GM18951 (cell line): ENCODE measurements around the gene LRRC8C.

Experiments
- POLR2A ChIP-seq: IDR thresholded peaks from 4 replicates; pipeline ENCODE4 v1.6.1; 2011; ENCODE audit warnings: mild to moderate bottlenecking; ENCODE audit not compliant: insufficient read length, insufficient read depth; ENCODE audit errors: extremely low read depth
- in situ Hi-C: fragments of 300-500 bp; cut with MboI; formaldehyde crosslinking; loops from one replicate; pipeline ENCODE4 v1.12.0; 2022; ENCODE audit warnings: low sequenced_read_pairs, mixed read lengths, inconsistent platforms; ENCODE audit not compliant: unreplicated experiment

Gene LRRC8C

DNA sequence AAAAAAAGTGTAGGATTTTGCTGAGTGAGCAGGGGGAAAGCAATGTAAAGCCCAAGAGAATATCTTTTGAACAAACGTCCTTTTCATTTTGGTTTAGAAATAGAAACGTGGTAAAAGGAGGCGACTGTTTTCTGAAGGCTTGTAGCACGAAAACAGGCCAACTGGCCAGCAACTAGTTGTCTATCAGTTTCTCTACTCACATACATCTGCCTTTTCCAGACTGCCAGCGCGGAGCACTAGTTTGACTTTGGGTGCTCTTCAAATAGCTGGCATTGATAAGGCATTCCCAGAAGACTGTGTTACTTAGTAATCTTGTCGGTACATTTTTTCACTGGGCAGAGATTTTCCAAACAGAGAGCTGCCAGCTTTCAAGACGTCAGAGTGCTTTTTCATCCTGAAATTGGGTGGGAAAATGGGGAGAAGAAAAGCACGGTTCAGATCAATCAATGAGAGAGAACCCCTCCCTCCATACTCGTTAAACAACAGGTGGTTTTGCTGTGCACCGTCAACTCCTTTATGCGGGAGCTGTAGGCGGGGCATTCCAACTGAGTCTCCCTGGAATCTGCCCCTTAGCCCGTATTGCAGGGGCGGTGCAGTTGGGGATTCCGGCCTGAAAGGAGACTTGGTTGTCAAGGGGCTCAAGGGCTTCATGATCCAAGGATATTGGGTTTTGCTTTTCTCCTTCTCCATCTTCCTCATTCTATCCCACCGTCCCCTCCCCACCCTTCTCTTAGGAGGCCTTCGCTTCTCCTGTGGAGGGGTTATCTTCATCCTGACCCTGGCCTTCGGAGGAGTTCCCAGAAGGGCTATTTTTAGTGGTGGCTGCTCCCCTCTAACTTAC is 884 bp upstream of the LRRC8C start:
- no peak for TF ChIP-seq POLR2A
- in situ Hi-C loops = loop anchor here (25.0 kb wide), 1 partner anchor 355 kb away; the partner anchor contains the start of gene ZNF326

DNA sequence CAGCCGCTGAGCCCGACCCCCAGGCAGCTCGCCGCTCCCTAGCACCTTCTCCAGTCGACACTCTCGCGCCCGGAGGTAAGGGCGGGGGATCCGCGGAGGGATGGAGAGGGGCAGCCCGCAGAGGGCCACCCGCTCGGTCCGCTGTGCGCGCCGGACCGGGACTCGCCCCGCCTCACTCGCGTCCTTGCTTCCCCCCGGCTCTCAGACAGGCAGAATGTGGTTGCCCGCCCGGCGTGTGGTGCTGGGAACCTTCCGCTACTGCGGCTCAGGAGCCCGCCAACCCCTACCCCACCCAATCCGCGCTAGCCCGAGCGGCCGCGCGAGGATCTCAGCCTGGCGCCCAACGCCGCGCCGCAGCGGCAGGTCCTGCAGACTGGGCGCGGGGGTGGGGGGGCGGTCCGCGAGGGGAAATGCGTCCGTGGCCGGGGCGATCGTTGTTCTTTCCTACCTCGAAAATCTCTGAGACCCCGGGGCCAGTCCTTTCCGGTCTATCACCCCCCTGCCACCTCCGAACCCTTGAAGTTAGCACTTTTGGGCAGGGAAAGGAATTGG is 404 bp downstream of the LRRC8C start:
- peak; percentile 39 for TF ChIP-seq POLR2A
- in situ Hi-C loops = loop anchor here (25.0 kb wide), 1 partner anchor 354 kb away; the partner anchor contains the start of gene ZNF326

- in situ Hi-C loops = loop anchor here (25.0 kb wide), 1 partner anchor 353 kb away; the partner anchor contains the start of gene ZNF326
- no peak for TF ChIP-seq POLR2A
Observed at GRCh38 chr1:89633800-89634625, 1.1 kb downstream of the LRRC8C start.

GRCh38 chr1:89635825-89636815 is 3.2 kb downstream of the LRRC8C start:
- in situ Hi-C loops = loop anchor here (25.0 kb wide), 1 partner anchor 351 kb away; the partner anchor contains the start of gene ZNF326
- TF ChIP-seq POLR2A = no peak

DNA sequence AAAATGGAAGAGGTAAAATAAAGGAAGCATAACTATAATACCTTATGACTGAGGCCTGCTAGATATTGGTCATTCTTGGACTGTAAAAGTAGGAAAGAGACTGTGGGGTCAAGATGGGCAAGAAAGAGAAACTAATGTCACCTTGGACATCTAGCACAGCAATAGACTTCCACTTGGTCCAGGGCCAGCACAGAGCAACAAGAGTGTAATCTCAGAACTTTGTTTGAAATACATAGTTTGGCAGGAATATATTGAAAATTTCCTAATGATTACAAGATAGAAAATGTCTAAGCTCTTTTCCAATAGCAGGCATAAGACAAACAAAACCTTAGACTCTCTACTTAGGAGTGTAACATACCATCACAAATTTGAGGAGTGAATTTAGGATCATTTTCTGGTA is 4.6 kb downstream of the LRRC8C start:
- in situ Hi-C loops = loop anchor here (25.0 kb wide), 1 partner anchor 350 kb away; the partner anchor contains the start of gene ZNF326
- no peak for TF ChIP-seq POLR2A

GRCh38 chr1:89640440-89640839 is 7.5 kb downstream of the LRRC8C start:
- in situ Hi-C loops = loop anchor here (25.0 kb wide), 1 partner anchor 347 kb away; the partner anchor contains the start of gene ZNF326
- TF ChIP-seq POLR2A = no peak

DNA sequence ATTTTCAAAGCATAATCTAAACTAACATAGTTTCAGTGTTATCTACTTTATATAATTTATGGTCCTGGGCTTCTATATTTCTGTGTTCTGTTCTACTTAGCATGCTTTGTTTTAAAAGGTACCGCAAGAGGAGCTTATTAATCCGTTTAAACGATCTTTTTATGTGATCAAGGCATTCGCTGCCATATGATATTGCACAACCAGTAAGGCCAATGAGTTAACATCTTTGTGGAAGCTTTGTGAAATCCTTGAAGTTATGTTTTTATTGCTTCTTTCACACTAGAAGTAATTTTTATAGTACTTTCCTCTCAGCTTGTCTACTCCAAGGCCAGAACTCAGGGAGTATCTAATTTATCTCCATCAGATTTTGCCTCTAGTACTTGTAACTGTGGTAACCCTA is 8.9 kb downstream of the LRRC8C start:
- in situ Hi-C loops = loop anchor here (25.0 kb wide), 1 partner anchor 346 kb away; the partner anchor contains the start of gene ZNF326
- no peak for TF ChIP-seq POLR2A

DNA sequence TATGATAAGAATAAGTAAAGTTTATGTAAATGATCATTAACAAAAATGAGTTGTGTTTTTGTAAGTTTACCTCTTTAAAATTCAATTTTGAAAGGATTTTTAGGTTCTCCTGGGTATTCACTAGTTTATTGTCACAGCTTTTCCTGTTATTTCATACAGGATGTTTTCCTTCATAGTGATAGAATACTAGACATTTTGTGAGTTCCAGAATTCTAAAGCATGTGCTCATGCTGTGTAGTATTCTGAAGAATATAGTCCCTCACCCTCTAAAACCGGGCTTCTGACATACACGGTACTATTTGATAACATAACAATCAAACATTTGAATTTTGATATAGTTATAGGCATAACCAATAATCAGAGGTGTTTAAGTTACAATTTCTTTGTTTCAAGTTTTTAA is 10.7 kb downstream of the LRRC8C start:
- in situ Hi-C loops = loop anchor here (25.0 kb wide), 1 partner anchor 344 kb away; the partner anchor contains the start of gene ZNF326
- TF ChIP-seq POLR2A = no peak

DNA sequence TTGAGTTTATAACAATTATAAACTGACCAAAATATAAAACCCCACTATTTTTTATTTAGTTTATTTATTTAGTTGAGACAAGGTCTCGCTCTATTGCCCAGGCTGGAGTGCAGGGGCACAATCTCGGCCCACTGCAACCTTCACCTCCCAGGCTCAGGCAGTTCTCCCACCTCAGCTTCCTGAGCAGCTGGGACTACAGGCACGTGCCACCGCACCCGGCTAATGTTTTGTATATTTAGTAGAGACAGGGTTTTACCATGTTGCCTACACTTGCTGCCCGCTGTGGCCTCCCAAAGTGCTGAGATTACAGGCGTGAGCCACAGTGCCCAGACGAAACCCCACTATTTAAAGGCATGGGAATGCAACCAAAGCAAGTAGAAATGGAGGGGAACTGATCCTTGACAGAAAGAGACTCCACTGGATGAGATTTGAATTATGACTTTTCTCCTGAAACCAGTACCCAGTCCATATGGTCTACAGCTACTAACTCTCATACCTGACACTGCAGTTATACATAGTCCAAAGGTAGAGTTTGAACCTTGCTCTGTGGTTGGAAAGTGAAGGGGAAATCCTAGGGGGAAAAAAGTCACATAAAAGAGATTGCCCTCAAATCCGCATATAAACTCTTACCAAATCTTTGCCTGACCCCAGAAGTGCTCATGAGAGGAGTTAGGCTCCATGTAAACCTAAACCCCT is 11.3 kb downstream of the LRRC8C start:
- TF ChIP-seq POLR2A = no peak
- in situ Hi-C loops = loop anchor here (25.0 kb wide), 1 partner anchor 343 kb away; the partner anchor contains the start of gene ZNF326

DNA sequence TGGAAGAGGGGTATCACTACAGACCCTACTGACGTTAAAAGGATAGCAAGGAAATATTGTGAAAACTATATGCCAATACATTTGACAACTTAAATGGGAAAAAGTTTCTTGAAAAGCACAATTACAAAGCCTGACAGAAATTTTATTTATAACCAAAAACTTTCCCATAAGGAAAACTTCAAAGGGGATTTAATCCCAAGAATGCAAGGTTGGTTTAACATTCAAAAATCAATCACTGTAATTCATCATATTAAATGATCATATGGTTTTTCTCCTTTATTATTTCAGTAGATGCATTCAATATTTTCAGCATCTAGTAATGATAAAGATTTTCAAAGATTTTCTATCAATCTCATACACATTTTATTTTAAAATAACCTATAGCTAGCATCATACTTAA is 13.3 kb downstream of the LRRC8C start:
- TF ChIP-seq POLR2A = no peak

DNA sequence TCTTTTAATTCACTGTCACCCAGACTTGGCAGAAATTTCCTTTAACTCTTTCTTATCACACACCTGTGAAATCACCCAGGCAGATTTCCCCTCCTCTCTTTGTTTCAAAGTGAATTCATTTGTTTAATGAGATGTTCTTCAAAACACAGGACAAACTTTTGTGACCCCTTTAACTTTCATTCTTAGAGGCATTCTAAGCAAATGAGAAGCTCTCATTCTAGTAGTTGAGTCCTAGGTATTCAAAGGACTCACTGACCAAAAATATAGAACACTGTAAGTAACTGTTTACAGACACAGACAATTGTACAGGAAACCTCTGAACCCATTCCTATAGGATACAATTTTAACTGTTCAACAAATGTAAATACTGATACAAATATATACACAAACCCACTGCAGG is 16.9 kb downstream of the LRRC8C start:
- no peak for TF ChIP-seq POLR2A
- in situ Hi-C loops = loop anchor here (25.0 kb wide), 1 partner anchor 338 kb away; the partner anchor contains the start of gene ZNF326

More for the DNA sequence above, 13.3 kb downstream of the LRRC8C start:
- in situ Hi-C loops = loop anchor here (25.0 kb wide), 1 partner anchor 341 kb away; the partner anchor contains the start of gene ZNF326
